B cell (primary cell): ENCODE measurements around the gene SDC4.

ENCODE experiments used
- EZH2 ChIP-seq: IDR thresholded peaks from 2 replicates; pipeline ENCODE4 v1.6.1; 2012; ENCODE audit warnings: borderline replicate concordance, low read depth, mild to moderate bottlenecking, moderate library complexity, low read length; ENCODE audit not compliant: insufficient read depth, poor library complexity, severe bottlenecking
- TF ChIP-seq, protein P1 (sequence below): fragments of 200-600 bp; IDR thresholded peaks from one replicate; pipeline ENCODE4 v1.8.0; 2022; ENCODE audit warnings: antibody characterized with exemption, mild to moderate bottlenecking

DNA sequence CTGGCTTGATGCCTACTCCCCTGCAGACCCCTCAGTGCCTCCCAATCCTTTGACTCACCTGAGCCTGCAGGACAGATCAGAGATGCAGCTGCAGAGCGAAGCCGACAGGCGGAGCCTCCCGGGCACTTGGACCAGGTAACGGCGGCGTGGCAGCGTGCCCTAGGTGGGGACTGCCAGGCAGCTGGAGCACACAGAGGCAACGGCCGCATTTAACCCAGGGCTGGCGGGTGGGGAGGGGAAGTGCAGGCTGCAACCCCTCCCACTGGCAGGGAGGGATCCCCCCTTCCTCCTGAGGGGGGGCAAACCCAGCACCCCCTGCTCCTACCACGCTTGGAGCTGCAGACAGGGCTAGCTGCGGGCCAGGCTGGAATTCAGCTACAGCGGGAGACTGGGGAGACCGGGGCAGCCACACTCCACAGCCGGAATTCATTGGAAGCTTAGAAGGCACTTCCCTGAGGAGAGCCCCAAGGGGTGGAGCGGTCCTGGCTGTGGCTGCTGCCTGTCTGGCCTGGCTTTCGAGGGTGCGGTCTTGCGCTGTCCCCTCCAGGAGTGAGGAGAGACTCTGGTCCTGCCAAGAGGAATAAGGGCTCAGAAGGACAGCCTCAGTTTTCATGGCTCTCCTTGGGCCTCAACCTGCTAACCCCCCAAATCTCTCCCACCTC, 40.0 kb downstream of the SDC4 start, which contains the start of gene MATN4:
- TF ChIP-seq, protein P1, sequence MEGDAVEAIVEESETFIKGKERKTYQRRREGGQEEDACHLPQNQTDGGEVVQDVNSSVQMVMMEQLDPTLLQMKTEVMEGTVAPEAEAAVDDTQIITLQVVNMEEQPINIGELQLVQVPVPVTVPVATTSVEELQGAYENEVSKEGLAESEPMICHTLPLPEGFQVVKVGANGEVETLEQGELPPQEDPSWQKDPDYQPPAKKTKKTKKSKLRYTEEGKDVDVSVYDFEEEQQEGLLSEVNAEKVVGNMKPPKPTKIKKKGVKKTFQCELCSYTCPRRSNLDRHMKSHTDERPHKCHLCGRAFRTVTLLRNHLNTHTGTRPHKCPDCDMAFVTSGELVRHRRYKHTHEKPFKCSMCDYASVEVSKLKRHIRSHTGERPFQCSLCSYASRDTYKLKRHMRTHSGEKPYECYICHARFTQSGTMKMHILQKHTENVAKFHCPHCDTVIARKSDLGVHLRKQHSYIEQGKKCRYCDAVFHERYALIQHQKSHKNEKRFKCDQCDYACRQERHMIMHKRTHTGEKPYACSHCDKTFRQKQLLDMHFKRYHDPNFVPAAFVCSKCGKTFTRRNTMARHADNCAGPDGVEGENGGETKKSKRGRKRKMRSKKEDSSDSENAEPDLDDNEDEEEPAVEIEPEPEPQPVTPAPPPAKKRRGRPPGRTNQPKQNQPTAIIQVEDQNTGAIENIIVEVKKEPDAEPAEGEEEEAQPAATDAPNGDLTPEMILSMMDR, result no peak
- no peak for TF ChIP-seq EZH2
